Neutrophil (primary cell): ENCODE measurements around the gene KHDRBS1.

Source experiments
- H3K27ac ChIP-seq: fragments of 200-600 bp; sonication (generic); 2 replicates; pipeline ENCODE4 v1.5.1; 2016; ENCODE audit warnings: mild to moderate bottlenecking, moderate library complexity
- H3K27me3 ChIP-seq: fragments of 200-600 bp; sonication (generic); 2 replicates; pipeline ENCODE4 v1.6.0; 2016; ENCODE audit warnings: mild to moderate bottlenecking
- H3K36me3 ChIP-seq: fragments of 200-600 bp; sonication (generic); 2 replicates; pipeline ENCODE4 v1.5.1; 2017
- H3K4me1 ChIP-seq, 2 experiments: fragments of 200-600 bp in 1 of 2; sonication (generic) in 1 of 2; 1 replicate in 1 of 2; 2 replicates in 1 of 2; pipeline versions ENCODE4 v1.5.1 to v1.6.1; 2013 to 2016; ENCODE audit warnings: low read depth in 1 of 2, low read length in 1 of 2, mild to moderate bottlenecking in 1 of 2, moderate library complexity in 1 of 2; ENCODE audit not compliant: control insufficient read depth in 1 of 2, insufficient read depth in 1 of 2
- H3K4me3 ChIP-seq, 2 experiments: fragments of 200-600 bp in 1 of 2; sonication (generic) in 1 of 2; 1 replicate in 1 of 2; 2 replicates in 1 of 2; pipeline ENCODE4 v1.5.1; 2013 to 2016; ENCODE audit warnings: low read depth in 1 of 2, low read length in 1 of 2, mild to moderate bottlenecking in 1 of 2, moderate library complexity in 1 of 2
- H3K9me3 ChIP-seq: fragments of 200-600 bp; sonication (generic); 2 replicates; pipeline ENCODE4 v1.5.1; 2016
- CTCF ChIP-seq: fragments of 200-600 bp; sonication (generic); IDR thresholded peaks from 2 replicates; pipeline ENCODE4 v1.5.1; 2016; ENCODE audit warnings: antibody characterized with exemption

Gene KHDRBS1

DNA sequence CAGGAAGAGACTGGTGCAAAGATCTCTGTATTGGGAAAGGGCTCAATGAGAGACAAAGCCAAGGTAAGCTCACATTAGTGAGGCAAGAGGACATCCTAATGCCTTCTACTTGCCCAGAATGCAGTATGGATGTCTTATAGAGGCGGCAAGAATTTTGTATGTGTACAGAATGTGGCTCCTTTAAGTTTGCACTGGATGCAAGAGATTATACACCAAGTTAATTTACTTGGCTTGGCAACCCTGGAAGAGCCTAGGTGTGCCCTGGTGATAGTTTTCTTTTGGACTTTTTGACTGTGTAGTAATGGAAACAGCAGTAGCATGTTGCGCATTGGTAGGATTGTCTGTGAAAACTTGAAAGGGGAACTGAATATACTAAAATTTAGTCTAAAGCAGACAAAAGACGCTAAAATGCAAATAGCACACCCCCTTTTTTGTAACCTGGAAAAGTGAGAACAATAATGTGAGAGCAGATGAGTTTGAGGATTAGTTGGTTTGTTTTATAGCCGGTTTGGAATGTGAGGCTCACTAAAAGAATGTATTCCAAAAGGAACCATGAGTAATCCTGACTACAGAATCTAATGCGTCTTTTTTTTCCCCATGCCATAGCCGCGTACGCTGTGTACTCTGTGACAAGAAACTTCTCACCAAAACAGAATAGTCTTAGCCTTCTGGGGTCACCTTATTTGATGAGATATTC lies 18.1 kb downstream of the KHDRBS1 start:
- H3K36me3 ChIP-seq = peaks cover 49% of the 10 kb centered on the region
- H3K27ac ChIP-seq = no peak overlapping the region
- no peaks in the 10 kb centered on the region for H3K27me3 ChIP-seq
- H3K4me1 ChIP-seq = no peaks in the 10 kb centered on the region
- H3K9me3 ChIP-seq = no peaks in the 10 kb centered on the region
- H3K4me3 ChIP-seq = no peak overlapping the region
- TF ChIP-seq CTCF = no peak

GRCh38 chr1:32032275-32032615 lies 18.6 kb downstream of the KHDRBS1 start:
- H3K27ac ChIP-seq = no peak overlapping the region
- no peaks in the 10 kb centered on the region for H3K4me1 ChIP-seq
- H3K9me3 ChIP-seq = no peaks in the 10 kb centered on the region
- H3K27me3 ChIP-seq = no peaks in the 10 kb centered on the region
- peaks cover 49% of the 10 kb centered on the region for H3K36me3 ChIP-seq
- H3K4me3 ChIP-seq = no peak overlapping the region
- TF ChIP-seq CTCF = no peak

GRCh38 chr1:32035119-32035518 lies 21.5 kb downstream of the KHDRBS1 start:
- H3K4me1 ChIP-seq = no peaks in the 10 kb centered on the region

DNA sequence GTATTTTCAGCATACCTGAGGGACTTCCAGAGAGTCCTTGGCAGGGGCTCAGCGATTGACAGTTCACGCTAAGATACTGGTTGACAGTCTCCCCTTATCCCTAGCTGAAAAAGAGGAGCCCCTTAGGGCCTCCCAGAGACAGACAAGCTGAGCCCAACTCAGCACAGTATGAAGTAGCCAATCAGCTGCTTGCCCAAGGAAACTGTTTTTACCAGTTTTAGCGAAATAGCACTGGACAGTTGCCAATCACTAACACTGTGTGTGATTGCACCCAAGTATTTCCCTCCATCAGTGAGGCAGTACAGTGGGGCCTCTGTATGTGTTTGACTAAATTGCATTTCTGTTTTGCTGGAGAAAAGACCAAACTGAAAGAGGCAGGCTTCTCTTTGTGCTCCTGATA lies 27.0 kb downstream of the KHDRBS1 start:
- no peak for TF ChIP-seq CTCF
- no peaks in the 10 kb centered on the region for H3K9me3 ChIP-seq
- H3K4me3 ChIP-seq = no peak overlapping the region
- H3K4me1 ChIP-seq = peaks cover 0 to 6% of the 10 kb centered on the region in 2 experiments
- H3K36me3 ChIP-seq = peaks cover 2% of the 10 kb centered on the region
- no peaks in the 10 kb centered on the region for H3K27me3 ChIP-seq
- no peak overlapping the region for H3K27ac ChIP-seq

More at GRCh38 chr1:32035119-32035518, 21.5 kb downstream of the KHDRBS1 start:
- peaks cover 49% of the 10 kb centered on the region for H3K36me3 ChIP-seq
- no peak for TF ChIP-seq CTCF
- H3K27me3 ChIP-seq = no peaks in the 10 kb centered on the region
- H3K9me3 ChIP-seq = no peaks in the 10 kb centered on the region
- no peak overlapping the region for H3K4me3 ChIP-seq
- H3K27ac ChIP-seq = no peak overlapping the region

GRCh38 chr1:32042330-32042729 lies 28.7 kb downstream of the KHDRBS1 start:
- TF ChIP-seq CTCF = no peak
- peaks cover 12% of the 10 kb centered on the region for H3K36me3 ChIP-seq

More at GRCh38 chr1:32042330-32042729, 28.7 kb downstream of the KHDRBS1 start:
- Histone ChIP-seq H3K4me3 (no peak overlapping the region), H3K4me1 (peaks cover 0 to 13% of the 10 kb centered on the region in 2 experiments), H3K27me3 (no peaks in the 10 kb centered on the region), H3K27ac (no peak overlapping the region), H3K9me3 (no peaks in the 10 kb centered on the region)
